Measurements from ENCODE around the gene CBS.
"Not testable (repeated sequence)": the region's sequence is repeated elsewhere in the genome, so short reads cannot be mapped to it uniquely, and the experiment has no call there.

DNA sequence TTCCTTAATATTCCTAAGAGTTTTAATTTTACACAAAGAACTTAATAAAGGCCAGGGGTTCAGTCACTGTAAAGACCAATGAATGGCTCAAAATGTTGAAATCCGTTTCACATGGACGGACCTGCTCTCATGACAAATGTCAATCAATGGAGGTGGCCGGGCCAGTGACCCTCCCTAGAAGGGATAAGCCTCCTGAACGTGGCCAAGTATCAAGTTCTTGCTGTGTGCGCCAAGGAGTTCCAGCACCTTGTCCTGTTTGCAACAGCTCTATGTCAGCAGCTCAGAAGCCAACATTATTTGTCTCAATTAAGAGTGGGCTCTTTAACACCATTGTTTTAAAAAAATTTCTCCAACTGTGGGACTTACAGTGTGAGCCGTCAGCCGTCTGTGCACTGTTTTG, 25.4 kb upstream of the CBS start:
- TF ChIP-seq, protein P1, sequence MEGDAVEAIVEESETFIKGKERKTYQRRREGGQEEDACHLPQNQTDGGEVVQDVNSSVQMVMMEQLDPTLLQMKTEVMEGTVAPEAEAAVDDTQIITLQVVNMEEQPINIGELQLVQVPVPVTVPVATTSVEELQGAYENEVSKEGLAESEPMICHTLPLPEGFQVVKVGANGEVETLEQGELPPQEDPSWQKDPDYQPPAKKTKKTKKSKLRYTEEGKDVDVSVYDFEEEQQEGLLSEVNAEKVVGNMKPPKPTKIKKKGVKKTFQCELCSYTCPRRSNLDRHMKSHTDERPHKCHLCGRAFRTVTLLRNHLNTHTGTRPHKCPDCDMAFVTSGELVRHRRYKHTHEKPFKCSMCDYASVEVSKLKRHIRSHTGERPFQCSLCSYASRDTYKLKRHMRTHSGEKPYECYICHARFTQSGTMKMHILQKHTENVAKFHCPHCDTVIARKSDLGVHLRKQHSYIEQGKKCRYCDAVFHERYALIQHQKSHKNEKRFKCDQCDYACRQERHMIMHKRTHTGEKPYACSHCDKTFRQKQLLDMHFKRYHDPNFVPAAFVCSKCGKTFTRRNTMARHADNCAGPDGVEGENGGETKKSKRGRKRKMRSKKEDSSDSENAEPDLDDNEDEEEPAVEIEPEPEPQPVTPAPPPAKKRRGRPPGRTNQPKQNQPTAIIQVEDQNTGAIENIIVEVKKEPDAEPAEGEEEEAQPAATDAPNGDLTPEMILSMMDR (conservative IDR thresholded peaks at IDR 0.05), result not testable (repeated sequence)
- TF ChIP-seq EZH2 (IDR thresholded peaks at IDR 0.05; ENCODE audit: low read depth), result not testable (repeated sequence)

Measured in PC-9 (cell line).